T-helper 2 cell treated with Interferon-gamma antibody and Interleukin-4, amounts not matched to agents 5 μg/mL and 100 μg/mL, for 36 hours (primary cell): ENCODE measurements around the gene CALM1.
A peak's percentile ranks its signal among the peaks of the same experiment; 100 is the strongest.
"Not testable (repeated sequence)": the region's sequence is repeated elsewhere in the genome, so short reads cannot be mapped to it uniquely, and the experiment has no call there.

Source experiments
- DNase-seq: peaks from one replicate; pipeline ENCODE4 v3.0.0; 2021; ENCODE audit warnings: low spot score
- H3K27ac Mint-ChIP-seq: one replicate; pipeline ENCODE4 v1.8.0; 2021; ENCODE audit warnings: mild to moderate bottlenecking, mixed read lengths
- H3K27me3 Mint-ChIP-seq: one replicate; pipeline ENCODE4 v1.8.0; 2021; ENCODE audit warnings: low read depth, mixed read lengths
- H3K36me3 Mint-ChIP-seq: one replicate; pipeline ENCODE4 v1.8.0; 2021; ENCODE audit warnings: low read depth, mixed read lengths
- H3K4me1 Mint-ChIP-seq: one replicate; pipeline ENCODE4 v1.8.0; 2021; ENCODE audit warnings: low read depth, mixed read lengths
- H3K4me3 Mint-ChIP-seq: one replicate; pipeline ENCODE4 v1.8.0; 2022; ENCODE audit warnings: mild to moderate bottlenecking, moderate library complexity, mixed read lengths
- H3K9me3 Mint-ChIP-seq: one replicate; pipeline ENCODE4 v1.8.0; 2021; ENCODE audit warnings: mixed read lengths

Gene CALM1

DNA sequence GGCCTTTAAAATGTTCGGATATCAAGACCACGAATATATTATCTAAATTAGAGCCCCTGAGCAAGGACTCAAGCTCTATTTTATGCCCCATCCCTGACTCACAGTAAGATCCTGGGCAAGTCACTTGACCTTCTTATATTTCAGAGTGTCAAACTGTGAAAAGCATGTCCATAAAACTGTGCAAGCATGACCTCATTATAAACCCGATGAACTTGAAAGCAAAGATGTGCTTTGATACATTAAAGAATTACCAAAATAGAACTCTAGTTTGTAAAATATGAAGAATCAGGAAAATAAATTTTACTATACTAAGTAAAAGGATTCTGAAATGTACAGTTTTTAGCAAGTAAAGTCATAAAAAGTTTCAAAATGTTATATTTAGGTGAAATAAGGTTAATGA is 2.9 kb upstream of the CALM1 start:
- Mint-ChIP-seq H3K4me1 (peaks cover 7% of the 10 kb centered on the region), H3K27me3 (no peaks in the 10 kb centered on the region), H3K4me3 (no peak overlapping the region), H3K36me3 (peaks cover 8% of the 10 kb centered on the region), H3K9me3 (no peaks in the 10 kb centered on the region), H3K27ac (no peak overlapping the region)
- DNase-seq, result no peak

DNA sequence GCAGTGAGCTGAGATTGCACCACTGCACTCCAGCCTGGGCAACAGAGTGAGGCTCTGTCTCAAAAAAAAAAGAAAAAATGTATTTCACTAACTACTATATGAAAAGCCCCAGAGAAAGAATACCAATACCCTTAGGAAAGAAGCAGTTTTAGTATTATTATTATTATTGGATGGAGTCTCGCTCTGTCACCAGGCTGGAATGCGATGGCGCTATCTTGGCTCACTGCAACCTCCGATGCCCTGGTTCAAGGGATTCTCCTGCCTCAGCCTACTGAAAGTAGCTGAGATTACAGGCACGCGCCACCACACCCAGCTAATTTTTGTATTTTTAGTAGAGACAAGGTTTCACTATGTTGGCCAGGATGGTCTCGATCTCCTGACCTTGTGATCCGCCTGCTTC is 2.0 kb upstream of the CALM1 start:
- H3K36me3 Mint-ChIP-seq, result peaks cover 16% of the 10 kb centered on the region
- H3K4me3 Mint-ChIP-seq, H3K27me3 Mint-ChIP-seq, H3K27ac Mint-ChIP-seq, H3K9me3 Mint-ChIP-seq, DNase-seq: not testable (repeated sequence)
- peaks cover 12% of the 10 kb centered on the region for H3K4me1 Mint-ChIP-seq

DNA sequence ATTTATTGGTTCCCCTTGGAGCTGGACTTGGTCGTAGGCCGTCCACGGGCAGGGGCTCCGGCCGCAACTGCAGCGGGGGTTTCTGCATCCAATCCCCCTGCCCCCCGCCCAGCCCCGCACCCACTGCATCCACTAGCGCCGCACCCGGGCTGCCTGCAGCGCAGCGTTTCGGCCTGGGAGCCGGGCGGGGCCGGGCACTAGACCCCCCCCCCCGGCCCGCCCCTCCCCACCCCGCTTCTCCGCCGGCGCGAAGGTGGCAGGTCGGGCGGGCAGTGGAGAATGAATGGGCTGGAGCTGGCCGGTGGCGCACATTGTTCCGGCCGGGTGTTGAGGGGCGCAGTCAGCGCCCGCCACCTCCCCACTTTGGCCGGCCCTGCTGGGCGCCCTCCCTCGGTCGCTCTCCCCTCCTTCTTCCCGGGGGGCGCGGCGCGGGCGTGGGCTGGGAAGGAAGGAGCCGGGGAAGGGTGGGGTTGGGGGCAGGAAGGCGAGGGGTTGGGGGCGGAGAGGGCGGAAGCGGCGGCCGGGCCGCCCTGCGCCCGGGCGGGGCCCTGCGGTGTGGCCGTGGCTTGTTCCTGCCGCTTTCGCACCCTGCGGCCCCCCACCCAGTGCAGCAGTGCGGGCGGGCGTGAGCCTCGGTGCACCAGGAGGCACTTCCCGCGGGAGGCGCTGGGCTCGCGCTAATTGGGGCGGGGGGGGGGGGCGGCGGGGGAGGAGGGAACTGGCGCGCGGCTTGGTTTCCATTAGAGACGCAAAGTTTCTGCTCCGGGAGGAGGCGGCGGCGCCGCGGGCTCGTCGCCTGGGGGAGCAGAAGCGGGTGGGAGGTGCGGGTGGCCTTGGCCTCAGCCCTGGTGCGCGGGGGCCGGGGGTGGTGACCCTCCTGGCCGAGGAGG is 841 bp downstream of the CALM1 start:
- peaks cover 45% of the 10 kb centered on the region for H3K36me3 Mint-ChIP-seq
- H3K4me3 Mint-ChIP-seq, result peak overlapping the region; percentile 91
- peak overlapping the region; percentile 93 for H3K27ac Mint-ChIP-seq
- no peaks in the 10 kb centered on the region for H3K9me3 Mint-ChIP-seq
- DNase-seq, result peak; percentile 74
- H3K27me3 Mint-ChIP-seq, result no peaks in the 10 kb centered on the region
- peaks cover 38% of the 10 kb centered on the region for H3K4me1 Mint-ChIP-seq

DNA sequence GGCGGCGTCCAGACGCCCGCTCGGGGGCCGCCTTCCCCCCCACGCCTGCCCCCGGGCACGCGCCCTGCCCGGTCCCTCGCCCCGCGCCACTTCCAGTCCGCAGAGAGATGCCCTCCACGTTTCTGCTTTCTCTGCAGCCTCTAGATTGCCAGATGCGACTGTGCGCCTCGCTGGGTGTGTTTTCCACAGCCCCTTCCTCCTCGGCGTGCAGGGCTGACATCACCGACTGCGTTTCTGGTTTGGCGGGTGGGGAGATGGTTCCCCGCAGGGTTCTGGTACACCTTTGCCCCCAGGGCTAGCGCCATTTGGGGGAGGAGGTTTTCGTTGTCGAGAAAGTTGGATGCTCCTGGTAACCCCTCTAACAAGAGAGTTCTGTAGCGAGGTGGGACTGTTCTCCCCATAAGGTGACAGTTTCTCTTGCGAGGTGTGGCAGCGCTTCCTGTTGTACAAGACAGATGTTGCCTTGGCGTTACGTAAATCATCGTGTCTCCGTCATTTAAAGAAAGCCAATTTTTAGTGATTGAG is 1.5 kb downstream of the CALM1 start:
- H3K4me1 Mint-ChIP-seq, result peaks cover 40% of the 10 kb centered on the region
- no peaks in the 10 kb centered on the region for H3K9me3 Mint-ChIP-seq
- peaks cover 52% of the 10 kb centered on the region for H3K36me3 Mint-ChIP-seq
- no peak for DNase-seq
- peak overlapping the region; percentile 99 for H3K27ac Mint-ChIP-seq
- H3K27me3 Mint-ChIP-seq, result no peaks in the 10 kb centered on the region
- H3K4me3 Mint-ChIP-seq, result peak overlapping the region; percentile 98

DNA sequence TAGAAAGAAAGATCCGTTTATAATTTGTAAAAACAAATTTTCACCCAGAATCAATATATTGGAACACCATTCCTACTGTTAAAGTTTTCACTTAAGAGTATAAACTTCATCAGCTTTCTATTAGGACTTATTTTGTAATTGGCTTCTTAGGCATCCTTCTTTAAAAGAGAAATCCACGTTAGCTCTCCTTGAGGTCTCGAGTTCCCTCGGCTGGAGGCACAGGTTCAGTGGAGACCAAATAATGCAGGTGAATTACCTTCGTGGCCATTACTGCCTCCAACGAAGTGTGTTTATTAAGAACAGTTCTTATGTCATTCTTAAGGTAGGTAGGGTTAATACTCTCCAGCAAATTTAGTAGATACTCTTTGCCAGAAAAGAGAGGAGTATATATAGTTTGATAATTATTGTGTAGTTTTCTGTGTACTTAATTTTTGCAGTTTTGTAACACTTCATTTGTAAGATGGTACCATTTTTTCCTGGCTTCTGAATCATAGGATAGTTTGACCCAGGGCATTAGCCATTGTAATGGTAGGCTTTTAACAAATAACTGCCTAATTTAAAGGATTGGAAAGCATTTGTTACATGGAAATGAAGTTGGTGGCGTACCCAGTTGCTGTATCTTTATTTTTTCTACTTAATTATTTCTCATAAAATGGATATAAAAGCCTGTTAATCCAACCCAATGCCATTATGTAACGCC is 2.2 kb downstream of the CALM1 start:
- Mint-ChIP-seq H3K36me3 (peaks cover 58% of the 10 kb centered on the region), H3K9me3 (no peaks in the 10 kb centered on the region), H3K4me3 (peak overlapping the region; percentile 98), H3K27me3 (no peaks in the 10 kb centered on the region), H3K4me1 (peaks cover 45% of the 10 kb centered on the region), H3K27ac (peak overlapping the region; percentile 99)
- no peak for DNase-seq

DNA sequence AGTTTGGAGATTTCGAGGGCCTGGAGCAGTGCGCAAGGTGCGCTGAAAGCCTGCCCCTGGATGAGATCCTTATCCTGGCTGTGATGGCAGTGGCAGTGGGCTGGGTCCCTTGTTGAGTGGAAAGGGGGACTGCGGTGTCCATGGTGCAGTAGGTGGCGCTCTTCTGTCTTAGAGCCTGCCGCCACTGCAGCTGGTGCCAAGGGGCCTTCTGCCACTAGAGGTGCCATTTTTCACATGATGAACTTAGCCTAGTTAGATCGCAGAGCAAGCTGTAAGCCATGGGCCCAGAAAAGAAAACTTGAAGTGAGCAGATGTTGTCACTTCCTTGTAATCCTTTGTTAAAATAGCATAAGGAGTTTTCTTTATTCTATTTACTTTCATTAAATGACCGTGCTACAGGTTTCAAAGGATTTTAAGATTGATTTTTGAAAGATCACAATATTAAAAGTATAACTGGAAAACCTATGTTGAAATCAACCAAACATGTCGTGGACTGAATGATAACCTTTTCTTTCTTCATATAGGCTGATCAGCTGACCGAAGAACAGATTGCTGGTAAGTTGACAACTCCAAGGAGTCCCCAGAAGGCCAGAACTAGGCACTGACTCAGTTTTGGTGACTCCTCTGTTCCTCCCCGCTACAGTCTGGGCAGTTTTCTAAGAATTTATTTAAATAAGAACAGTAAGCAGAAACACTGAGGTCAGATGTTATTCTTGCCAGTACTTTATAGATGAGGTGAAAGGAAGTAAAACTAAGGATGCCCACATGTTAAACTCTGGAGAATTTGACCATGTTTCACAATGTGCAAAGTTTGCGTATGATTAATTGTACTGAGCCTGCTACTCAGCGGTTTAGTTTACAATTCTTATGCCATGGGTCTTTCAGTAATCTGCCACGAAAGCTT is 3.0 kb downstream of the CALM1 start:
- Mint-ChIP-seq H3K27me3 (no peaks in the 10 kb centered on the region), H3K27ac (peak overlapping the region; percentile 99), H3K36me3 (peaks cover 66% of the 10 kb centered on the region), H3K9me3 (no peaks in the 10 kb centered on the region), H3K4me3 (peak overlapping the region; percentile 98), H3K4me1 (peaks cover 48% of the 10 kb centered on the region)
- DNase-seq, result peak; percentile 81

DNA sequence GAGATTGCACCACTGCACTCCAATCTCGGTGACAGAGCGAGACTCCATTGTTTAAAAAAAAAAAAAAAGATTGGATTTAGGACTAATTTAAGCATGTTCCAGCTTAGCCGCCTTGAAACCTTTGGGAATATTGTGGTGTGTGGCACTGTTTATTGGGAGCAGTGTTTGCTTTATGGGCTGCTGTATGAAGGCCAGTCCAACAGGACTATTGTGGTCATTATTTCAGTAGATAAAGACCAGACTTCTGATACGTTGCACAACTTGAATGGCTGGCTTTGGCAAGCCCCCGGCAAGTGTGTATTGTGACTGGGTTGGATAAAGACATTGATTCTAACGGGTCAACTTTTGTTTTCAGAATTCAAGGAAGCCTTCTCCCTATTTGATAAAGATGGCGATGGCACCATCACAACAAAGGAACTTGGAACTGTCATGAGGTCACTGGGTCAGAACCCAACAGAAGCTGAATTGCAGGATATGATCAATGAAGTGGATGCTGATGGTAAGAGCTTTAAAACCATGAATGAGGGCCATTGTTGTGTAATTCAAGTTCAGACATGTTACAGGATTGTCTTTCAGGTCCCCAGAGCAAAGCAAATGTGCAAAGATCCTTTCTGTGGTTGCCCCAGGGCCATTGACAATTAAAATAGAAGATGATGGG is 4.2 kb downstream of the CALM1 start:
- H3K27me3 Mint-ChIP-seq, result no peaks in the 10 kb centered on the region
- no peaks in the 10 kb centered on the region for H3K9me3 Mint-ChIP-seq
- no peak for DNase-seq
- H3K27ac Mint-ChIP-seq, result peak overlapping the region; percentile 26
- peaks cover 46% of the 10 kb centered on the region for H3K4me1 Mint-ChIP-seq
- peaks cover 78% of the 10 kb centered on the region for H3K36me3 Mint-ChIP-seq
- peak overlapping the region; percentile 98 for H3K4me3 Mint-ChIP-seq

DNA sequence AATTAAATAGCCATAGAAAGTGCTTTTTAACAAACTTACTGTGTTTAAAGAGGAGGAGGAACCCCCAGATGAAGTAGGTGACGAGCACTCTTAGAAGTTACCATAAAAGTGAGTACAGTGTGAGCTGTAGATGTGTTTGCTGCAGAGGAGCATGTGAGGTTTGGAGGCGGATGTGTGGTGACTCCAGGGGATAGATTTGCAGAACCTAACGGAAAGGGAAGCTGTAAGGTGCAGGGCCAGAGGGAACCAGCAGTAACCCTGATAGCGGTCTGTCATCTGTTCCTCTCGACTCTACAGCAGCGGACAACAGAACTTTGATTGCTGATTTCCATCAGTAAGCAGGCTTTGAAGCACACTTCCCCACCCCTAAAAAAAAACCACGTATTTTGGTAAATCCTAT is 5.2 kb downstream of the CALM1 start:
- H3K27me3 Mint-ChIP-seq, result no peaks in the 10 kb centered on the region
- H3K4me3 Mint-ChIP-seq, result peak overlapping the region; percentile 41
- peaks cover 46% of the 10 kb centered on the region for H3K4me1 Mint-ChIP-seq
- no peak for DNase-seq
- peaks cover 86% of the 10 kb centered on the region for H3K36me3 Mint-ChIP-seq
- H3K9me3 Mint-ChIP-seq, result no peaks in the 10 kb centered on the region
- H3K27ac Mint-ChIP-seq, result peak overlapping the region; percentile 15

DNA sequence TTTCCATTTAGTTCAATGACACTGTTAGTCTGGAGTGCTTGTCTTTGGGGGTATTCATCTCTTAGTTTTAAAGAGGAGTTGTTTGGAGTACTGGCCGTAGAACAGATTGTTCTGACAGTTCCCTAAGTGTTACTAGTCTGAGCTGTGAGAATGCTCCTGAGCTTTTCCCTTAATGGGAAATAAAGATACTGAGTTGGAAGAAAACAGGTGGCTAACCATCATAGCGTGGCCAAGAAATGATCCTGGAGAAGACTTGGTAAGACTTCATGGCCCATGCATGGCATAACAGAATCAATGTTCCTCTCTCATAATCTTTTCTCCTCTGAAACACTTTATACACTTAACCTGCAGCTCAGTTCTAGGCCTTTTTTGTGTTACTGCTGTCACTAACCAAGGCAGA is 6.2 kb downstream of the CALM1 start:
- Mint-ChIP-seq H3K27ac (no peak overlapping the region), H3K9me3 (no peaks in the 10 kb centered on the region), H3K36me3 (peaks cover 91% of the 10 kb centered on the region), H3K4me3 (no peak overlapping the region), H3K27me3 (no peaks in the 10 kb centered on the region), H3K4me1 (peaks cover 48% of the 10 kb centered on the region)
- no peak for DNase-seq

DNA sequence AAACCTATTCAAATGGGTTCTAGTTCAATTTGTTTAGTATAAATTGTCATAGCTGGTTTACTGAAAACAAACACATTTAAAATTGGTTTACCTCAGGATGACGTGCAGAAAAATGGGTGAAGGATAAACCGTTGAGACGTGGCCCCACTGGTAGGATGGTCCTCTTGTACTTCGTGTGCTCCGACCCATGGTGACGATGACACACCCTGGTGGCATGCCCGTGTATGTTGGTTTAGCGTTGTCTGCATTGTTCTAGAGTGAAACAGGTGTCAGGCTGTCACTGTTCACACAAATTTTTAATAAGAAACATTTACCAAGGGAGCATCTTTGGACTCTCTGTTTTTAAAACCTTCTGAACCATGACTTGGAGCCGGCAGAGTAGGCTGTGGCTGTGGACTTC is 8.3 kb downstream of the CALM1 start:
- H3K27me3 Mint-ChIP-seq, result no peaks in the 10 kb centered on the region
- peaks cover 74% of the 10 kb centered on the region for H3K36me3 Mint-ChIP-seq
- H3K9me3 Mint-ChIP-seq, result no peaks in the 10 kb centered on the region
- H3K4me3 Mint-ChIP-seq, result no peak overlapping the region
- no peak overlapping the region for H3K27ac Mint-ChIP-seq
- DNase-seq, result no peak
- H3K4me1 Mint-ChIP-seq, result peaks cover 37% of the 10 kb centered on the region

DNA sequence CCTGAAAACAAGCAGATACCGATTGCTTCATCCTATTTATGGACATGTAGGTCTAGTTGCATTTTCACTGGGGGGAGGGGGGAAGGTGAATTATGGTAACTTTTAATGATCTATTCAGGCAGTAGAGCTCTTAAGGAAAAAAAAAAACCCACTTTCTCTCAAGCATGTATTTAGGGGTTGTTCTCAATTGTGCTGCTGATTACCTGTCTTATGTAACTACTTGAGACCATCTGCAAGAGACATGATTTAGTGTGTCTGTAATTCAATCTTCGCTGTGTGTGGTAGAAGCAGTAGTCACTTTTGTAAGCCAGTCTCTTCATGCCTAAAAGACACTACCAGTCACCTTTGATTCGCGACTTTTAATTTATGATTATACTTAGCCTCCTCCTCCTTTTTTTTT is 8.9 kb downstream of the CALM1 start:
- no peak overlapping the region for H3K27ac Mint-ChIP-seq

DNA sequence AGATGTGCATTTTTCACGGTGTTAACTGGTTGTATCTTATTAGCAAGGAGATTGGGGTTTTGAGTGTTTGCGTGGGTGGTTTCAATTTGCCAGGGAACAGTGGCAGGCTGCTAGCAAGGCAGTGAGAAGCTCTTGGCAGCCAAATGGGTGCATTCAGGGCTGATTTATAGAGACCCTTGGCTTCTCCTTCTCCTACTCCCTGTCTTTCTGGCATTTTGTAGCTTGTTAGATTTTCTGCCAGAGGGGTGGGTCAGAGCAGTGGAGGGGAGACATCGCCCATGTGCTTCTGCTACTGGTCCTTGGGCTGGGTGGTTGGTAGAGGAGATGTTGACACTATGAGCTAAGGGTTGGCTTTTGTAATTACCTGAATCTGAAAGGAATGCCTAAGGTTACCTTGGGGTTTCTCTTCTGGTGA is 9.6 kb downstream of the CALM1 start:
- H3K27ac Mint-ChIP-seq, result no peak overlapping the region
- H3K9me3 Mint-ChIP-seq, result no peaks in the 10 kb centered on the region
- DNase-seq, result no peak
- H3K4me1 Mint-ChIP-seq, result peaks cover 28% of the 10 kb centered on the region
- peaks cover 61% of the 10 kb centered on the region for H3K36me3 Mint-ChIP-seq
- no peak overlapping the region for H3K4me3 Mint-ChIP-seq
- no peaks in the 10 kb centered on the region for H3K27me3 Mint-ChIP-seq

More for the DNA sequence above, 8.9 kb downstream of the CALM1 start:
- H3K36me3 Mint-ChIP-seq, result peaks cover 67% of the 10 kb centered on the region
- H3K9me3 Mint-ChIP-seq, result no peaks in the 10 kb centered on the region
- no peak overlapping the region for H3K4me3 Mint-ChIP-seq
- peaks cover 33% of the 10 kb centered on the region for H3K4me1 Mint-ChIP-seq
- no peak for DNase-seq
- H3K27me3 Mint-ChIP-seq, result no peaks in the 10 kb centered on the region

DNA sequence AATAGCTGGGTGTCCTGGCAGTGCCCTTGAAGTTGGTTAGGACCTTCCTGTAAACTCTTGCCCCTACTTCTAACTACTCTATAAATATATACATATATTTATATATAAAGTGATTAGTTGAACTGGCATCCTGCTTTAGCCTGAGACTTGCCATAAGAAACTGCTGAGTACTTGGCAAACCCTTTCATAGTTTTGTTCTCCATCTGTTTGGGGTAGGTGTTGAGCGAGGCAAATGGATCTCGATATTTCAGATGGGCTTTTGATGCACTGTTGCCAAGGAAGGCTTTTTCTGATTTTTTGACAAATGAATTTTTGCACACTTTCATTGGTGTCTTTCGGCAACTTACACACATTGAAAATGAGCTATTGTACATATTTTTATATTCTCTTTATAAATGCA is 10.4 kb downstream of the CALM1 start:
- no peak overlapping the region for H3K27ac Mint-ChIP-seq
- H3K4me1 Mint-ChIP-seq, result peaks cover 20% of the 10 kb centered on the region
- H3K9me3 Mint-ChIP-seq, result no peaks in the 10 kb centered on the region
- peaks cover 52% of the 10 kb centered on the region for H3K36me3 Mint-ChIP-seq
- DNase-seq, result no peak
- no peak overlapping the region for H3K4me3 Mint-ChIP-seq
- no peaks in the 10 kb centered on the region for H3K27me3 Mint-ChIP-seq
